Esophagus squamous epithelium (tissue), 4 donors: Measurements from ENCODE around the gene MIA2.

Experiments
- CTCF ChIP-seq, 6 experiments: fragments of 450-650 bp in 4 of 6; fragments of 200-600 bp in 2 of 6; sonication (generic) in 2 of 6; IDR thresholded peaks; one replicate each; pipeline ENCODE4 v1.5.1; 2016 to 2019; ENCODE audit warnings: antibody characterized with exemption in 6 of 6, mild to moderate bottlenecking in 4 of 6, moderate library complexity in 4 of 6
- POLR2A ChIP-seq, 4 donors: fragments of 450-650 bp; IDR thresholded peaks; one replicate each; pipeline ENCODE4 v1.6.1; 2017; ENCODE audit warnings: antibody characterized with exemption in 4 of 4, mild to moderate bottlenecking in 4 of 4, moderate library complexity in 3 of 4

- no peak for TF ChIP-seq POLR2A (IDR thresholded peaks at IDR 0.05)
- TF ChIP-seq CTCF (IDR thresholded peaks at IDR 0.05): no peak
Observed at GRCh38 chr14:39218171-39218769, 15.4 kb upstream of the MIA2 start.
